ENCODE measurements around the gene C9orf43.
"Not testable (repeated sequence)": the region's sequence is repeated elsewhere in the genome, so short reads cannot be mapped to it uniquely, and the experiment has no call there.

C9orf43 gene

GRCh38 chr9:113410207-113410864 is at the start of gene C9orf43, which contains the start of gene POLE3:
Gene C9orf43 (plus strand): TSS chr9:113410747. CDS start chr9:113413494, 2,747 bp downstream.
Gene POLE3 (minus strand): TSS chr9:113410675. CDS start chr9:113410293, 382 bp downstream.
- DNase-seq = peak; percentile 98

GRCh38 chr9:113361304-113362018 is 49.1 kb upstream of the C9orf43 start:
- DNase-seq = no peak

GRCh38 chr9:113363336-113363735 is 47.2 kb upstream of the C9orf43 start:
- DNase-seq = no peak

- no peak for DNase-seq
These were observed 45.6 kb upstream of the C9orf43 start for GRCh38 chr9:113364951-113365350.

GRCh38 chr9:113365652-113366051 is 44.9 kb upstream of the C9orf43 start:
- not testable (repeated sequence) for DNase-seq

GRCh38 chr9:113368348-113368981 is 42.1 kb upstream of the C9orf43 start:
- no peak for DNase-seq

GRCh38 chr9:113368982-113369854 is 41.3 kb upstream of the C9orf43 start:
- no peak for DNase-seq

- no peak for DNase-seq
These were observed 40.7 kb upstream of the C9orf43 start for GRCh38 chr9:113369855-113370140.

- DNase-seq = no peak
These were observed 39.7 kb upstream of the C9orf43 start for GRCh38 chr9:113370806-113371325.

GRCh38 chr9:113372059-113372458 is 38.5 kb upstream of the C9orf43 start:
- no peak for DNase-seq

GRCh38 chr9:113373256-113373655 is 37.3 kb upstream of the C9orf43 start:
- no peak for DNase-seq

GRCh38 chr9:113373676-113374392 is 36.7 kb upstream of the C9orf43 start:
- no peak for DNase-seq

GRCh38 chr9:113375057-113376023 is 35.2 kb upstream of the C9orf43 start:
- DNase-seq = no peak

- DNase-seq = peak; percentile 89
These were observed 33.6 kb upstream of the C9orf43 start, which contains the start of gene HDHD3 for GRCh38 chr9:113376634-113377567. Gene HDHD3 (minus strand): TSS chr9:113376986. CDS start chr9:113374354, 2,632 bp downstream.

- not testable (repeated sequence) for DNase-seq
These were observed 31.3 kb upstream of the C9orf43 start for GRCh38 chr9:113379094-113379828.

GRCh38 chr9:113379829-113380210 is 30.7 kb upstream of the C9orf43 start:
- DNase-seq = not testable (repeated sequence)

- DNase-seq = no peak
These were observed 29.6 kb upstream of the C9orf43 start for GRCh38 chr9:113380869-113381378.

- DNase-seq = not testable (repeated sequence)
These were observed 29.1 kb upstream of the C9orf43 start for GRCh38 chr9:113381441-113381840.

All from retina (tissue), 1 donor.